SU-DHL-6 (cell line): ENCODE results near the gene ARFGEF2.

Source experiments
- H2AFZ ChIP-seq: fragments of 200-600 bp; sonication (generic); 2 replicates; pipeline ENCODE4 v1.6.1; 2014; ENCODE audit warnings: low read depth, mild to moderate bottlenecking, moderate library complexity, mixed read lengths, antibody characterized with exemption, low read length; ENCODE audit not compliant: severe bottlenecking
- H3F3A ChIP-seq: fragments of 200-600 bp; shearing (Covaris generic); 2 replicates; pipeline ENCODE4 v1.6.0; 2016; ENCODE audit warnings: antibody characterized with exemption, mild to moderate bottlenecking; ENCODE audit not compliant: insufficient read depth
- H3K27ac ChIP-seq: fragments of 200-600 bp; sonication (generic); 2 replicates; pipeline ENCODE4 v1.5.1; 2016; ENCODE audit warnings: low read depth, mild to moderate bottlenecking, low read length, moderate library complexity, mixed read lengths
- H3K27me3 ChIP-seq: fragments of 200-600 bp; sonication (generic), shearing (Covaris generic); 2 replicates; pipeline ENCODE4 v1.6.0; 2014; ENCODE audit warnings: mild to moderate bottlenecking, low read length
- H3K36me3 ChIP-seq: fragments of 200-600 bp; sonication (generic); 2 replicates; pipeline ENCODE4 v1.6.1; 2014; ENCODE audit warnings: mild to moderate bottlenecking, low read length, mixed read lengths
- H3K4me2 ChIP-seq: fragments of 300-600, 200-600 bp; shearing (Covaris generic), sonication (generic); 2 replicates; pipeline ENCODE4 v1.6.0; 2014; ENCODE audit warnings: low read length, low read depth, mild to moderate bottlenecking; ENCODE audit not compliant: poor library complexity, severe bottlenecking
- H3K4me3 ChIP-seq: fragments of 200-600 bp; sonication (generic); 2 replicates; pipeline ENCODE4 v1.5.1; 2014; ENCODE audit warnings: antibody characterized with exemption, low read length, mild to moderate bottlenecking, mixed read lengths; ENCODE audit not compliant: insufficient read depth, poor library complexity, severe bottlenecking
- H3K79me2 ChIP-seq: fragments of 200-600 bp; sonication (generic); 2 replicates; pipeline ENCODE4 v1.6.1; 2014; ENCODE audit warnings: mild to moderate bottlenecking, low read length, moderate library complexity; ENCODE audit not compliant: insufficient read depth
- H3K9ac ChIP-seq: fragments of 200-600 bp; sonication (generic); 2 replicates; pipeline ENCODE4 v1.7.0; 2014; ENCODE audit warnings: mild to moderate bottlenecking, low read length
- H3K9me2 ChIP-seq: fragments of 200-600 bp; sonication (generic); replicated peaks from 2 replicates; pipeline ENCODE4 v1.6.1; 2014; ENCODE audit warnings: low read length; ENCODE audit not compliant: insufficient read depth
- H3K9me3 ChIP-seq: fragments of 200-600 bp; sonication (generic); 2 replicates; pipeline ENCODE4 v1.6.1; 2014; ENCODE audit warnings: low read length, mixed read lengths; ENCODE audit not compliant: insufficient read depth
- H4K20me1 ChIP-seq: fragments of 200-600 bp; sonication (generic); 2 replicates; pipeline ENCODE4 v1.6.1; 2014; ENCODE audit warnings: low read depth, mild to moderate bottlenecking, antibody characterized with exemption, low read length, moderate library complexity, mixed read lengths
- CTCF ChIP-seq: fragments of 200-600 bp; sonication (generic); IDR thresholded peaks from one replicate; pipeline ENCODE4 v1.5.1; 2017; ENCODE audit warnings: antibody characterized with exemption, mild to moderate bottlenecking, low read length, moderate library complexity; ENCODE audit not compliant: insufficient read depth, poor library complexity, severe bottlenecking
- EZH2phosphoT487 ChIP-seq: fragments of 200-600 bp; sonication (generic), shearing (Covaris generic); conservative IDR thresholded peaks from 2 replicates; pipeline ENCODE4 v1.6.1; 2018; ENCODE audit warnings: mild to moderate bottlenecking, antibody characterized with exemption, low read length, moderate library complexity, mixed read lengths

ARFGEF2 gene

DNA sequence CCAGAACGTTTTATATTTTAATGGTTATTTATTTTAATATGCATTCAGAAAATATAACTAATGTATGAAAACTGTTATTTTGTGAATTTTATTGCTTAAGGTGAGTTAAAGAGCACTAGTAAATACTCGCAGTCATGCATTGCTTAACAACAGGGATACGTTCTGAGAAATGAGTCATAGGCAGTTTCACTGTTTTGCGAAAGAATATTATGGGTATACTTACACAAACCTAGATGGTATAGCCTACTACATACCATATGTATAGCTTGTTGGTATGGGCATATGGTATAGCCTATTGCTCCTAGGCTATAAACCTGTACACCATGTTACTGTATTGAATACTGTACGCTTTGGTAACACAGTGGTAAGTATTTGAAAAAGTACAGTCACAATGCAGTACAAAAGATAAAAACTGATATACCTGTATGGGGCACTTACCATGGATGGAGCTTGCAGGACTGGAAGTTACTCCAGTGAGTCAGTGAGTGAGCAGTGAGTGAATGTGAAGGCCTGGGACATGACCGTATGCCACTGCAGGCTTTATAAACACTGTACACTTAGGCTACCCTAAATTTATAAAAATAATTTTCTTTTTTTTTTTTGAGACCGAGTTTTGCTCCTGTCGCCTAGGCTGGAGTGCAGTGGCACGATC, 38.5 kb downstream of the ARFGEF2 start:
- Histone ChIP-seq H4K20me1 (no peaks in the 10 kb centered on the region), H3K4me3 (no peak overlapping the region), H2AFZ (no peak overlapping the region), H3K27ac (no peak overlapping the region), H3K9me2 (no peaks in the 10 kb centered on the region), H3K9ac (no peak overlapping the region), H3K79me2 (no peaks in the 10 kb centered on the region), H3K4me2 (no peak overlapping the region), H3K27me3 (no peaks in the 10 kb centered on the region), H3K9me3 (no peaks in the 10 kb centered on the region), H3F3A (no peaks in the 10 kb centered on the region), H3K36me3 (peaks cover 3% of the 10 kb centered on the region; the same call in 1 of the 2 replicates)
- TF ChIP-seq EZH2phosphoT487 (no peak), CTCF (no peak)

DNA sequence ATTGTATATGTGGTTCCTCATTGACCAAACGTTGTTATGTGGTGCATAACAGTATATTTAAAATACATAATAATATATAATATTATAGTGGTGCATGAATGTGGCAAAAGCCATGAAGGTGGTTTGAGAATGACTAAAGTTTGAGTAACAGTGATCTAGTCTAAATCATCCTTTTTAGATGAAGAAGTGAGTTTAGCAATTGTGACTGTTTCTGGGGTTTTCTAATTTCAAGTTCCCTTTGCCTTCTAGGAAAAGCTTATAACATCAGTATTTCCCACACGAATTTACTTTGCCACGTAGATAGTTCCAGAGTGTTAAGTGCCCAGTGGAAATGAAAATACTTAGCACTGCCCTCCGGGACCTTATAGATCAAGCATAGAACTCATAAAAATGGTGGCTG, 40.9 kb downstream of the ARFGEF2 start:
- no peaks in the 10 kb centered on the region for H3K27me3 ChIP-seq
- no peak overlapping the region for H3K9ac ChIP-seq
- no peak overlapping the region for H2AFZ ChIP-seq
- H3K9me3 ChIP-seq = no peaks in the 10 kb centered on the region
- H3K4me3 ChIP-seq = no peak overlapping the region
- no peaks in the 10 kb centered on the region for H3F3A ChIP-seq
- H4K20me1 ChIP-seq = no peaks in the 10 kb centered on the region
- no peaks in the 10 kb centered on the region for H3K79me2 ChIP-seq
- H3K36me3 ChIP-seq = peaks cover 3% of the 10 kb centered on the region; the same call in 1 of the 2 replicates
- no peaks in the 10 kb centered on the region for H3K9me2 ChIP-seq
- H3K4me2 ChIP-seq = no peak overlapping the region
- H3K27ac ChIP-seq = no peak overlapping the region
- TF ChIP-seq EZH2phosphoT487 = no peak

- no peaks in the 10 kb centered on the region for H3K9me3 ChIP-seq
- H3F3A ChIP-seq = no peaks in the 10 kb centered on the region
- no peak overlapping the region for H3K9ac ChIP-seq
- H3K27ac ChIP-seq = no peak overlapping the region
- no peaks in the 10 kb centered on the region for H3K9me2 ChIP-seq
- no peak overlapping the region for H3K4me2 ChIP-seq
- TF ChIP-seq CTCF (no peak), EZH2phosphoT487 (no peak)
- H3K36me3 ChIP-seq = peaks cover 3% of the 10 kb centered on the region; the same call in 1 of the 2 replicates
- no peak overlapping the region for H2AFZ ChIP-seq
- no peaks in the 10 kb centered on the region for H3K27me3 ChIP-seq
- no peaks in the 10 kb centered on the region for H3K79me2 ChIP-seq
- H4K20me1 ChIP-seq = no peaks in the 10 kb centered on the region
- no peak overlapping the region for H3K4me3 ChIP-seq
These were observed 41.7 kb downstream of the ARFGEF2 start for GRCh38 chr20:48962976-48963771.
